H1 (cell line): ENCODE data around the gene LRPPRC. TPM values are rescaled to one million over a fixed set of nuclear protein-coding genes. Genes with fewer than 3 reads are reported as not detected.

Source experiments
- CTCF ChIA-PET: fragments of 300-600 bp; sonication (Branson Sonifier 250); formaldehyde crosslinking; loops from one replicate; lab custom pipeline; 2021; ENCODE audit not compliant: partially characterized antibody; lab: Charles Lee
- POLR2A ChIA-PET: fragments of 300-600 bp; sonication (Branson Sonifier 250); formaldehyde crosslinking; loops from one replicate; lab custom pipeline; 2021; ENCODE audit warnings: inconsistent platforms; ENCODE audit not compliant: partially characterized antibody; lab: Charles Lee
- DNase-seq, 2 experiments: peaks; one replicate each; pipeline versions ENCODE4 v3.0.0 to v3.0.0-alpha.2; 2010 to 2022; ENCODE audit warnings: low spot score in 2 of 2, low read depth in 1 of 2, mixed read lengths in 1 of 2
- FAIRE-seq: peaks from 2 replicates; lab custom pipeline; 2011; peaks lifted over from hg19 to GRCh38; lab: Jason Lieb, UNC
- H2AFZ ChIP-seq: 2 replicates; pipeline ENCODE4 v1.8.1; 2012; ENCODE audit warnings: low read length, inconsistent platforms
- H2AK5ac ChIP-seq: 2 replicates; pipeline ENCODE4 v1.6.1; 2013; ENCODE audit warnings: low read depth, low read length
- H2BK120ac ChIP-seq: replicated peaks from 2 replicates; pipeline ENCODE3; 2013; ENCODE audit warnings: low read depth, low read length, inconsistent platforms
- H2BK12ac ChIP-seq: 2 replicates; pipeline ENCODE4 v1.6.1; 2013; ENCODE audit warnings: low read depth, low read length
- H2BK15ac ChIP-seq: 2 replicates; pipeline ENCODE4 v1.6.1; 2013; ENCODE audit warnings: low read length
- H2BK20ac ChIP-seq: 2 replicates; pipeline ENCODE4 v1.6.1; 2013; ENCODE audit warnings: low read length
- H2BK5ac ChIP-seq: 2 replicates; pipeline ENCODE4 v1.6.1; 2013; ENCODE audit warnings: low read depth, low read length
- H3K14ac ChIP-seq: 2 replicates; pipeline ENCODE4 v1.6.1; 2013; ENCODE audit warnings: inconsistent platforms; ENCODE audit not compliant: insufficient read length
- H3K18ac ChIP-seq: 2 replicates; pipeline ENCODE4 v1.6.1; 2013; ENCODE audit warnings: low read length; ENCODE audit errors: extremely low read depth
- H3K23ac ChIP-seq: 2 replicates; pipeline ENCODE4 v1.6.1; 2013; ENCODE audit warnings: inconsistent platforms; ENCODE audit not compliant: insufficient read length
- H3K23me2 ChIP-seq: 2 replicates; pipeline ENCODE4 v1.6.1; 2013; ENCODE audit warnings: low read depth, low read length
- H3K27ac ChIP-seq: 2 replicates; pipeline ENCODE4 v1.6.1; 2011; ENCODE audit warnings: low read depth, low read length, inconsistent platforms
- H3K27me3 ChIP-seq, 4 experiments: replicated peaks in 1 of 4; 1 replicate in 1 of 4; 2 replicates in 3 of 4; pipeline versions ENCODE4 v1.6.1 to v1.8.1; 2011 to 2013; ENCODE audit warnings: low read length in 3 of 4, mild to moderate bottlenecking in 3 of 4, inconsistent platforms in 2 of 4, mixed read lengths in 2 of 4, moderate library complexity in 1 of 4; ENCODE audit not compliant: control insufficient read depth in 3 of 4, insufficient read depth in 3 of 4; ENCODE audit errors: extremely low read depth in 1 of 4
- H3K36me3 ChIP-seq, 4 experiments: 2 replicates each; pipeline versions ENCODE4 v1.6.1 to v1.8.1; 2011 to 2013; ENCODE audit warnings: mild to moderate bottlenecking in 4 of 4, low read length in 3 of 4, moderate library complexity in 2 of 4, control low read depth in 1 of 4, inconsistent platforms in 1 of 4; ENCODE audit not compliant: insufficient read depth in 4 of 4, control insufficient read depth in 2 of 4
- H3K4ac ChIP-seq: replicated peaks from 2 replicates; pipeline ENCODE3; 2013; ENCODE audit warnings: low read length, low read depth, mixed read lengths, inconsistent platforms; ENCODE audit not compliant: insufficient read length
- H3K4me1 ChIP-seq, 4 experiments: replicated peaks in 1 of 4; 1 replicate in 1 of 4; 2 replicates in 3 of 4; pipeline versions ENCODE4 v1.6.1 to v1.8.1; 2011 to 2013; ENCODE audit warnings: low read length in 3 of 4, inconsistent platforms in 2 of 4, mixed read lengths in 1 of 4; ENCODE audit not compliant: insufficient read depth in 4 of 4, control insufficient read depth in 3 of 4
- H3K4me2 ChIP-seq, 2 experiments: 2 replicates each; pipeline versions ENCODE4 v1.6.1 to v1.8.1; 2011 to 2013; ENCODE audit warnings: low read depth in 2 of 2, low read length in 2 of 2, control low read depth in 1 of 2, inconsistent platforms in 1 of 2, mild to moderate bottlenecking in 1 of 2; ENCODE audit not compliant: insufficient read depth in 1 of 2
- H3K4me3 ChIP-seq, 4 experiments: fragments of 200-600, 300-600 bp in 1 of 4; sonication (generic), shearing (Covaris generic), sonication (Bioruptor Twin) in 1 of 4; 2 replicates each; pipeline versions ENCODE4 v1.5.1 to v1.8.1; 2011 to 2016; ENCODE audit warnings: low read length in 4 of 4, low read depth in 3 of 4, control low read depth in 2 of 4, inconsistent platforms in 2 of 4, mild to moderate bottlenecking in 2 of 4, mixed read lengths in 1 of 4, moderate library complexity in 1 of 4; ENCODE audit not compliant: insufficient read depth in 2 of 4; ENCODE audit errors: extremely low read depth in 1 of 4
- H3K56ac ChIP-seq: replicated peaks from 2 replicates; pipeline ENCODE3; 2013; ENCODE audit warnings: low read depth, mild to moderate bottlenecking, mixed read lengths, low read length, inconsistent platforms; ENCODE audit not compliant: insufficient read length
- H3K79me1 ChIP-seq: 2 replicates; pipeline ENCODE4 v1.6.1; 2013; ENCODE audit warnings: low read depth, low read length, control low read depth
- H3K79me2 ChIP-seq, 2 experiments: 2 replicates each; pipeline versions ENCODE4 v1.6.1 to v1.8.1; 2012 to 2013; ENCODE audit warnings: low read length in 2 of 2, mild to moderate bottlenecking in 2 of 2, inconsistent platforms in 1 of 2; ENCODE audit not compliant: insufficient read depth in 2 of 2, control insufficient read depth in 1 of 2
- H3K9ac ChIP-seq, 4 experiments: replicated peaks in 1 of 4; 1 replicate in 1 of 4; 2 replicates in 3 of 4; pipeline versions ENCODE4 v1.6.1 to v1.8.1; 2011 to 2013; ENCODE audit warnings: low read depth in 3 of 4, low read length in 3 of 4, control low read depth in 2 of 4, mild to moderate bottlenecking in 2 of 4, moderate library complexity in 2 of 4, inconsistent platforms in 1 of 4; ENCODE audit errors: extremely low read depth in 1 of 4
- H3K9me3 ChIP-seq, 2 experiments: 2 replicates each; pipeline versions ENCODE4 v1.6.1 to v1.8.1; 2012 to 2013; ENCODE audit warnings: mild to moderate bottlenecking in 2 of 2, moderate library complexity in 2 of 2, control low read depth in 1 of 2, inconsistent platforms in 1 of 2, low read depth in 1 of 2, low read length in 1 of 2, mixed read lengths in 1 of 2; ENCODE audit not compliant: insufficient read depth in 2 of 2
- H4K20me1 ChIP-seq, 2 experiments: replicated peaks in 1 of 2; 2 replicates each; pipeline versions ENCODE3 to v1.8.1; 2011 to 2013; ENCODE audit warnings: inconsistent platforms in 2 of 2, low read length in 2 of 2, mild to moderate bottlenecking in 1 of 2; ENCODE audit not compliant: insufficient read depth in 2 of 2, control insufficient read depth in 1 of 2
- H4K5ac ChIP-seq: 2 replicates; pipeline ENCODE4 v1.6.1; 2013; ENCODE audit warnings: low read length, low read depth, mixed read lengths, inconsistent platforms; ENCODE audit not compliant: insufficient read length
- H4K8ac ChIP-seq: 2 replicates; pipeline ENCODE4 v1.8.0; 2013; ENCODE audit warnings: mild to moderate bottlenecking, moderate library complexity, low read length, inconsistent platforms; ENCODE audit not compliant: insufficient read depth; ENCODE audit errors: extremely low read depth
- H4K91ac ChIP-seq: replicated peaks from 2 replicates; pipeline ENCODE3; 2013; ENCODE audit warnings: low read length, mixed read lengths, inconsistent platforms; ENCODE audit not compliant: insufficient read length
- CHD2 ChIP-seq: IDR thresholded peaks from 2 replicates; pipeline ENCODE4 v1.6.1; 2012; ENCODE audit warnings: low read length, improper control_type of control experiment
- EGR1 ChIP-seq: IDR thresholded peaks from 2 replicates; pipeline ENCODE4 v1.6.1; 2011; ENCODE audit warnings: low read depth, low read length, borderline replicate concordance
- KDM5A ChIP-seq: fragments of 200-600 bp; IDR thresholded peaks from 2 replicates; pipeline ENCODE4 v1.7.1; 2012; ENCODE audit warnings: mild to moderate bottlenecking, low read length, inconsistent platforms, mixed read lengths
- SIRT6 ChIP-seq: IDR thresholded peaks from one replicate; pipeline ENCODE4 v1.7.1; 2012; ENCODE audit warnings: low read length, inconsistent platforms
- WGBS, 2 experiments: shearing (Covaris generic) in 1 of 2; methylation state at CpG; one replicate each; pipeline versions ENCODE4 v1.1.6 to v1.1.7; 2013 to 2015; ENCODE audit warnings: low lambda C conversion rate in 2 of 2, mixed read lengths in 2 of 2, inconsistent platforms in 1 of 2, low coverage in 1 of 2, missing lambda C conversion rate in 1 of 2; ENCODE audit not compliant: insufficient replicate concordance in 2 of 2, insufficient coverage in 1 of 2, insufficient read length in 1 of 2; ENCODE audit errors: extremely low coverage in 1 of 2, missing lambda C conversion rate in 1 of 2; 5-methylcytosine and 5-hydroxymethylcytosine counted together
- polyA plus RNA-seq, 7 experiments: library from polyadenylated mRNA; depleted of rRNA in 3 of 7; stranded (reverse) in 5 of 7; unstranded in 2 of 7; fragments of >200 nt in 5 of 7; fragments of 200-250 nt in 2 of 7; gene quantifications; 1 replicate in 5 of 7; 2 replicates in 1 of 7; 4 replicates in 1 of 7; pipeline versions ENCODE4 v1.2.1 to v1.2.3, GENCODE V29; 2011 to 2013; ENCODE audit warnings: missing spikeins in 2 of 7, mixed read lengths in 2 of 7
- total RNA-seq: library from RNA; stranded (reverse); fragmentation: NEBNext Ultra II Directional; extraction: Animal tissue kit (Norgen Biotek cat#: 25700); gene quantifications from 2 replicates; pipeline ENCODE4 v1.2.1, GENCODE V29; 2021
- TF ChIP-seq, protein P1 (sequence below): IDR thresholded peaks from 2 replicates; pipeline ENCODE4 v1.6.1; 2012; ENCODE audit warnings: low read length, inconsistent platforms

Gene LRPPRC
- total and polyA plus RNA-seq, 2 of the 8 experiments (the other 6 are each of a cell fraction or from before 2014, with no cell fraction given), result 43.4 to 167 TPM

DNA sequence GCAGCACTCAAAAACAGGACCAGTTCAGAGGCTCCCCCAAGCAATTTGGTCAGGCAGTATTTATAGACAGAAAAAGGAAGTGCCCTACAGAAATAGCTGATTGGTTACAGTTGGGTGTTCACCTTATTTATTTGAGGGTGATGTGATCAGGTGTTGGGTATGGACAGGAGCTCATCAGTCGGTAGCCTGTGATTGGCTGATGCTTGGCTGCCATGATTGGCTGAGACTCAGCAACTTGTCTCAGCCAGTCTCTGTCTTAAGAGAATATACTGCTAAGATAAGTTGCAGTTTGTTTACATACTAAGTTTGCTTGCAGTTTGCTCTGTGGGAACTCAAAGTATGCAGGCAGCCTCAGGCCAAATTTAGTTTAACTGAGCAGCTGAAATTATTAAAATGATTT, 147.6 kb downstream of the LRPPRC start:
- CTCF ChIA-PET, result interaction anchor here (1.4 kb wide), 1 partner anchor 1105 kb away, joined by 4 read pairs; no protein-coding TSS in a partner anchor

More for the DNA sequence above, 147.6 kb downstream of the LRPPRC start:
- Histone ChIP-seq H3K9me3 (no peaks in the 10 kb centered on the region), H2BK120ac (no peak overlapping the region), H3K36me3 (no peaks in the 10 kb centered on the region), H3K27me3 (no peaks in the 10 kb centered on the region), H3K79me1 (no peaks in the 10 kb centered on the region), H4K20me1 (no peaks in the 10 kb centered on the region), H2BK20ac (no peak overlapping the region), H3K23me2 (no peaks in the 10 kb centered on the region), H3K27ac (no peak overlapping the region), H3K9ac (no peak overlapping the region), H3K4me2 (no peak overlapping the region), H3K4me3 (no peak overlapping the region), H4K91ac (no peak overlapping the region), H4K8ac (no peak overlapping the region), H3K4me1 (no peaks in the 10 kb centered on the region; a peak in 1 of 7 replicates), H3K14ac (no peak overlapping the region), H3K56ac (no peak overlapping the region), H3K4ac (no peak overlapping the region), H2AK5ac (no peak overlapping the region), H4K5ac (no peak overlapping the region), H3K79me2 (no peaks in the 10 kb centered on the region), H2AFZ (no peak overlapping the region), H2BK5ac (no peak overlapping the region), H2BK12ac (no peak overlapping the region), H3K23ac (no peak overlapping the region), H3K18ac (no peak overlapping the region), H2BK15ac (no peak overlapping the region)
- FAIRE-seq, result no peak
- WGBS, 2 experiments, result 82% methylated on average over 1 of the region's 1 CpG; no CpG with 5 or more reads in 1 of the 2 experiments
- POLR2A ChIA-PET, result no interaction called here
- DNase-seq, result peak in 1 of 2 experiments; percentile 24
- TF ChIP-seq, protein P1, sequence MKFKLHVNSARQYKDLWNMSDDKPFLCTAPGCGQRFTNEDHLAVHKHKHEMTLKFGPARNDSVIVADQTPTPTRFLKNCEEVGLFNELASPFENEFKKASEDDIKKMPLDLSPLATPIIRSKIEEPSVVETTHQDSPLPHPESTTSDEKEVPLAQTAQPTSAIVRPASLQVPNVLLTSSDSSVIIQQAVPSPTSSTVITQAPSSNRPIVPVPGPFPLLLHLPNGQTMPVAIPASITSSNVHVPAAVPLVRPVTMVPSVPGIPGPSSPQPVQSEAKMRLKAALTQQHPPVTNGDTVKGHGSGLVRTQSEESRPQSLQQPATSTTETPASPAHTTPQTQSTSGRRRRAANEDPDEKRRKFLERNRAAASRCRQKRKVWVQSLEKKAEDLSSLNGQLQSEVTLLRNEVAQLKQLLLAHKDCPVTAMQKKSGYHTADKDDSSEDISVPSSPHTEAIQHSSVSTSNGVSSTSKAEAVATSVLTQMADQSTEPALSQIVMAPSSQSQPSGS, result no peak
- no peak for TF ChIP-seq CHD2
- no peak for TF ChIP-seq KDM5A
- TF ChIP-seq SIRT6, result no peak
- no peak for TF ChIP-seq EGR1
